ENCODE data around the gene KIF2B. TPM values are rescaled to one million over a fixed set of nuclear protein-coding genes. Genes with fewer than 3 reads are reported as not detected.
"Not testable (repeated sequence)": the region's sequence is repeated elsewhere in the genome, so short reads cannot be mapped to it uniquely, and the experiment has no call there.

Gene KIF2B
- total RNA-seq, 6 experiments from 2014 or later, result not detected

- Mint-ChIP-seq H3K9me3 (peaks cover 11% of the 10 kb centered on the region), H3K4me1 (ENCODE audit: low read depth) (no peaks in the 10 kb centered on the region)
- no peak for DNase-seq
These were observed 3.8 kb upstream of the KIF2B start for GRCh38 chr17:53818929-53819328.

DNA sequence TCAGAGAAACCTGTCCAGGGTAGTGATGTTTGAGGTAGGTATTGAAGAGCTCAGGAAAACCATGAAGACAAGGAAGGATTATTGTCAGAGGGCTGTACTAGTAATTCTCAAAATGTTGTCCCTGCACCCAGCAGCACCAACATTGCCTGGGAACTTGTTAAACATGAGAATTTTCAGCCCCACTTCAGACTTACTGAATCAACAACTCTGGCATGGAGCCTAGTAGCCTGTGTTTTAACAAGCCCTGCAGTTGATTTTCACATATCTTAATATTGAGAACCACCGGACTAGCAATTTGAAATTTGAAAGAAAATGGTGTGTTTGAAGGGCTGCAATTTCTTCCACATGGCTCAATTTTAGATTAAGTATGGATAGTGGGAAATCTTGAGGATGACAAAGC is 2.8 kb upstream of the KIF2B start:
- H3K27me3 Mint-ChIP-seq (ENCODE audit: insufficient read depth), result no peaks in the 10 kb centered on the region
- no peak overlapping the region for H3K27ac Mint-ChIP-seq
- no peaks in the 10 kb centered on the region for H3K36me3 Mint-ChIP-seq (ENCODE audit: low read depth)
- H3K4me1 Mint-ChIP-seq (ENCODE audit: low read depth), result no peaks in the 10 kb centered on the region
- DNase-seq, result no peak
- no peak overlapping the region for H3K4me3 Mint-ChIP-seq
- no peak for TF ChIP-seq CTCF (IDR thresholded peaks at IDR 0.05)
- H3K9me3 Mint-ChIP-seq, result peaks cover 21% of the 10 kb centered on the region

More at GRCh38 chr17:53818929-53819328, 3.8 kb upstream of the KIF2B start:
- TF ChIP-seq CTCF (IDR thresholded peaks at IDR 0.05), result no peak
- no peak overlapping the region for H3K27ac Mint-ChIP-seq
- no peak overlapping the region for H3K4me3 Mint-ChIP-seq
- no peaks in the 10 kb centered on the region for H3K27me3 Mint-ChIP-seq (ENCODE audit: insufficient read depth)
- no peaks in the 10 kb centered on the region for H3K36me3 Mint-ChIP-seq (ENCODE audit: low read depth)

DNA sequence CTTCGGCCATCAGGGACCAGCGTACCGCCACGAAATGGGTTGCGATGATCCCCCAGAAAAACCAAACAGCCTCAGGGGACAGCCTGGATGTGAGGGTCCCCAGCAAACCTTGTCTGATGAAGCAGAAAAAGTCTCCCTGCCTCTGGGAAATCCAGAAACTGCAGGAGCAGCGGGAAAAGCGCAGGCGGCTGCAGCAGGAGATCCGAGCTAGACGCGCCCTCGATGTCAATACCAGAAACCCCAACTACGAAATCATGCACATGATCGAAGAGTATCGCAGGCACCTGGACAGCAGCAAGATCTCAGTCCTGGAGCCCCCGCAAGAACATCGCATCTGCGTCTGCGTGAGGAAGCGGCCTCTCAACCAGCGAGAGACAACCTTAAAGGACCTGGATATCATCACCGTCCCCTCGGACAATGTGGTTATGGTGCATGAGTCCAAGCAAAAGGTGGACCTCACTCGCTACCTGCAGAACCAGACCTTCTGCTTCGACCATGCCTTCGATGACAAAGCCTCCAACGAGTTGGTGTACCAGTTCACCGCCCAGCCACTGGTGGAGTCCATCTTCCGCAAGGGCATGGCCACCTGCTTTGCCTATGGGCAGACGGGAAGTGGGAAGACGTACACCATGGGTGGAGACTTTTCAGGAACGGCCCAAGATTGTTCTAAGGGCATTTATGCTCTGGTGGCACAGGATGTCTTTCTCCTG is 769 bp downstream of the KIF2B start:
- Mint-ChIP-seq H3K27ac (no peak overlapping the region), H3K9me3 (peaks cover 25% of the 10 kb centered on the region), H3K4me1 (ENCODE audit: low read depth) (no peaks in the 10 kb centered on the region), H3K27me3 (ENCODE audit: insufficient read depth) (no peaks in the 10 kb centered on the region), H3K4me3 (no peak overlapping the region), H3K36me3 (ENCODE audit: low read depth) (no peaks in the 10 kb centered on the region)
- TF ChIP-seq CTCF (IDR thresholded peaks at IDR 0.05), result no peak
- DNase-seq, result no peak

GRCh38 chr17:53834771-53835170 is 12.0 kb downstream of the KIF2B start:
- DNase-seq; H3K4me3 Mint-ChIP-seq; H3K36me3 Mint-ChIP-seq (ENCODE audit: low read depth); H3K27ac Mint-ChIP-seq; H3K4me1 Mint-ChIP-seq (ENCODE audit: low read depth); H3K27me3 Mint-ChIP-seq (ENCODE audit: insufficient read depth): not testable (repeated sequence)
- peaks cover 48% of the 10 kb centered on the region for H3K9me3 Mint-ChIP-seq

GRCh38 chr17:53837131-53837530 is 14.4 kb downstream of the KIF2B start:
- Mint-ChIP-seq H3K9me3 (peaks cover 52% of the 10 kb centered on the region), H3K27ac (no peak overlapping the region), H3K27me3 (ENCODE audit: insufficient read depth) (no peaks in the 10 kb centered on the region), H3K36me3 (ENCODE audit: low read depth) (peaks cover 5% of the 10 kb centered on the region; the same call in 1 of the 2 replicates), H3K4me3 (no peak overlapping the region), H3K4me1 (ENCODE audit: low read depth) (no peaks in the 10 kb centered on the region)
- no peak for TF ChIP-seq CTCF (IDR thresholded peaks at IDR 0.05)
- no peak for DNase-seq

DNA sequence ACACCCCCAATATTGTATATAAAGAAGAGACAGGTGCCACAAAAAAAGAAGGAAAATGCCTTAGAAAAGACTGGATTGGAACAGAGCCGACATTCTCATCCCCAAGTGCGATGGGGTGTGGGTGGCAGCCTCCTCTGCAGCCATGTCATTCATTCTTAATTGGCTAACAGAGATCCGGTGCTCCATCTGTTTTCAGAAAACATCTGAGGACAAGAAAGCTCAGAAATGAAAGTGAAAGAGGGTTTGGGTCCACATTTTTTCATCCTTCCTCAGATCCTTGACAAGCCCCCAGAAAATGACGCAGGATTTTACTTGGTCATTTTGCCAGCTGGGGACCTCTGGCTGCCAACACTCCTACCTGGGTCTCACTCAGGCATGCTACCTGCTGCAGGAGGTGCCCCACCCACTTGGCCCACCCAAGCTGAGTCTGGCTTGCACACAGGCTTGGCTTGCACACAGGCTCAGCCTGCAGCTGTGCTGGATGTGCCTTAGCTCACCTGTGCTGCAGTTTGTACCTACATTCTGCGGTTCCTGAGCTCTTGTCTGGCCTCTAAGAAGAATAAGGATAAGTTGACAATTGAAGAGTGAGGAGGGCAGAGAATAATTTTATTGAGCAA is 21.9 kb downstream of the KIF2B start:
- DNase-seq, result no peak
- H3K27me3 Mint-ChIP-seq (ENCODE audit: insufficient read depth), result no peaks in the 10 kb centered on the region; the same call in 1 of the 2 replicates
- H3K4me3 Mint-ChIP-seq, result no peak overlapping the region
- peaks cover 35% of the 10 kb centered on the region for H3K9me3 Mint-ChIP-seq
- no peak for TF ChIP-seq CTCF (IDR thresholded peaks at IDR 0.05)
- no peak overlapping the region for H3K27ac Mint-ChIP-seq
- no peaks in the 10 kb centered on the region for H3K36me3 Mint-ChIP-seq (ENCODE audit: low read depth)
- H3K4me1 Mint-ChIP-seq (ENCODE audit: low read depth), result no peaks in the 10 kb centered on the region

GRCh38 chr17:53871128-53871527 is 48.4 kb downstream of the KIF2B start:
- H3K27me3 Mint-ChIP-seq (ENCODE audit: insufficient read depth); H3K4me1 Mint-ChIP-seq (ENCODE audit: low read depth); H3K27ac Mint-ChIP-seq; H3K36me3 Mint-ChIP-seq (ENCODE audit: low read depth); H3K4me3 Mint-ChIP-seq; DNase-seq: not testable (repeated sequence)
- H3K9me3 Mint-ChIP-seq, result peaks cover 40% of the 10 kb centered on the region
